ENCODE results near the gene FANCB. TPM values are rescaled to one million over a fixed set of nuclear protein-coding genes. Genes with fewer than 3 reads are reported as not detected.

FANCB gene
- total RNA-seq, 1 experiment from 2014 or later: 11.3 TPM

- TF ChIP-seq CTCF (IDR thresholded peaks at IDR 0.05 in 2 of 3, conservative IDR thresholded peaks at IDR 0.05 in 1 of 3; ENCODE audit: borderline replicate concordance in 1 of 3, insufficient read depth in 1 of 3, low read depth in 2 of 3, low read length in 2 of 3) (no peak), POLR2A (IDR thresholded peaks at IDR 0.05; ENCODE audit: borderline replicate concordance, extremely low read depth, insufficient read depth, insufficient read length) (no peak), CBX3 (IDR thresholded peaks at IDR 0.05; ENCODE audit: low read depth) (no peak), SIN3A (IDR thresholded peaks at IDR 0.05; ENCODE audit: low read depth) (peak; percentile 90)
Observed at GRCh38 chrX:14872851-14873675, at the start of gene FANCB, which contains the start of gene MOSPD2 (continued).

GRCh38 chrX:14922437-14922836, 49.6 kb upstream of the FANCB start:
- no peaks in the 10 kb centered on the region for H3K9me3 ChIP-seq (ENCODE audit: control insufficient read depth in 1 of 2, insufficient read depth in 1 of 2, low read depth in 1 of 2, low read length in 2 of 2)
- H3K36me3 ChIP-seq (ENCODE audit: control insufficient read depth in 1 of 2, insufficient read depth in 2 of 2, low read length in 2 of 2): no peaks in the 10 kb centered on the region
- DNase-seq (ENCODE audit: low read depth, low spot score) (no peak), ATAC-seq (no peak)
- H3K4me2 ChIP-seq (ENCODE audit: low read length): no peak overlapping the region
- no peaks in the 10 kb centered on the region for H4K20me1 ChIP-seq (ENCODE audit: insufficient read depth)
- H3K4me1 ChIP-seq (ENCODE audit: control insufficient read depth in 1 of 2, insufficient read depth in 2 of 2, low read length in 2 of 2): no peaks in the 10 kb centered on the region
- no peaks in the 10 kb centered on the region for H3K27me3 ChIP-seq (ENCODE audit: insufficient read depth, low read length)
- ChIA-PET CTCF (no interaction called here), RAD21 (ENCODE audit: low non-redundant PET in 1 of 2, low total read pairs in 2 of 2, uncharacterized antibody in 2 of 2, unreplicated experiment in 2 of 2) (no interaction called here), POLR2A (no interaction called here)
- H3K9me2 ChIP-seq (ENCODE audit: insufficient read depth): no peaks in the 10 kb centered on the region
- TF ChIP-seq ZNF274 (IDR thresholded peaks at IDR 0.05; ENCODE audit: low read depth, low read length) (no peak), CTCF (IDR thresholded peaks at IDR 0.05 in 2 of 3, conservative IDR thresholded peaks at IDR 0.05 in 1 of 3; ENCODE audit: borderline replicate concordance in 1 of 3, insufficient read depth in 1 of 3, low read depth in 2 of 3, low read length in 2 of 3) (no peak)
- intact Hi-C loops (cut with micrococcal nuclease): no loop called here
- H3K79me2 ChIP-seq (ENCODE audit: insufficient read depth, low read length): no peaks in the 10 kb centered on the region
- H3K4me3 ChIP-seq (replicated peaks in 1 of 2; ENCODE audit: low read depth in 1 of 2, low read length in 2 of 2): no peak overlapping the region
- BruUV-seq (replicated peaks): no TSS peak
- no peak overlapping the region for H3K27ac ChIP-seq (ENCODE audit: low read depth, low read length)
- no peak overlapping the region for H3K9ac ChIP-seq (ENCODE audit: low read length)
- H2AFZ ChIP-seq (ENCODE audit: low read depth, low read length, poor library complexity, severe bottlenecking): no peak overlapping the region
